Adipose tissue (tissue), 3 donors: ENCODE measurements around the gene TCP11. TPM values are rescaled to one million over a fixed set of nuclear protein-coding genes. Genes with fewer than 3 reads are reported as not detected.

ENCODE experiments used
- H3K27ac ChIP-seq: one replicate; pipeline ENCODE4 v1.5.1; 2013; ENCODE audit warnings: low read depth, low read length
- WGBS, 3 donors: extraction: QIAGEN DNeasy Blood & Tissue Kit; methylation state at CpG; one replicate each; pipeline ENCODE4 v1.1.7; 2013; 5-methylcytosine and 5-hydroxymethylcytosine counted together
- polyA plus RNA-seq, 3 donors: library from polyadenylated mRNA; stranded (reverse); fragments of 200-250 nt; gene quantifications; one replicate each; pipeline ENCODE4 v1.2.3, GENCODE V29; 2013
- donor health status: healthy with polysubstance abuse.
- donor health status: Bipolar disorder and iron deficiency.
- donor health status: healthy.

The TCP11 gene
- polyA plus RNA-seq = under 1 TPM in 1 of 3 donors, not detected in 2; 0.04 TPM

DNA sequence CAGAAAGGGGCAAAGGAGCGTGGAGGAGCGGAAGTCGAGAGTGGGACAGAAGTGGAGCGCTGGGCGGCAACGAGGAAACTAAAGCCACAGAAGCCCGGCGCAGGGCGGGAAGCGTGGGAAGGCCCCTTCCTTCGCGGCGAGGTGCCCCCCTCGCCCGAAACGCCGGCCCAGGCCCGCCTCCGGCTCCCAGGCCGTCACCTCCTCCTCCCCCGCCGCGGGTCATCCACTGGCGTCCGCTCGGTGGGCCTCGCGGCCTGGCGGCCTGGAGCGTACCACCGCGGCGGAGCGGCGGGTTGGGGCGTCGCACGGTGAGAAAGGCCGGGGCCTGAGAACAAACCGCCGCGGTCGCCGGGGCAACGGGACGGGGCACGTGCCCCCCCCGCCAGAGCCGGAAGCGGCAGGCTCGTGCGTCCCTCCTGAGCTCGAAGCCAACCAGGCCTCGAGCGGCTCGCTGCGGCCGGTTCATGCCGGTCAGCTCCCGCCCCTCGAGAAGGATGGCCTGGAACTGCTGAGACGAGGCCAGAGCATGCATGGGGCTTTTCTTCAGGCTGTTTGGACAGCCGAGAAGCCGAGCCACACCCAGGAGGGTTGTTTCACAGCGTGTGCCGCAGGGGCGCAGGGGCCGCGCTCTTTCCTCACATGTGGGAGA is at the start of gene TCP11:
Gene TCP11, minus strand, starts transcription at position 333 of the 649 bp plus-strand sequence. CDS start 469 bp downstream, outside the sequence.
- WGBS, 3 donors = 29 to 39% (median 30%) methylated on average over 59 to 69 of the region's 69 CpGs

DNA sequence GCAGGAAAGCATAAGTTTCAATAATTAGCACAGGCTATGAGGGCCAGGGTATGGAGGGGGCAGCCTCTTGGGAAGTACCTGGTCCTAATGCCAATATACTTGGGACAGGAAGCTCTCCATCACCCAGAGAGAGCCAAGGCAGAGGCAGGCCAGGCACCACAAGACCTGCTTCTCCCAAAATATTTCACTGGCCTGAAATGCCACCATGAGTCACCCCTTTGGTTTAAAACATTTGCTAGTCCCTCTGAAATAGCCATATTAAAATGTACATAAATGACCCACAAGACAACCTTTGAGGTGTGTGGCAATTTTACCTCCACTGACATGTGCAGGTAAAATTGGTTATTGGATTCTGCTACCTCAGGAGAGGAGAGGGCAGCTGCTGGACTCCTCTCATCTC is 49.2 kb upstream of the TCP11 start:
- H3K27ac ChIP-seq = no peak overlapping the region

More for the DNA sequence above, at the start of gene TCP11:
- H3K27ac ChIP-seq = no peak within 1 kb of the TSS

DNA sequence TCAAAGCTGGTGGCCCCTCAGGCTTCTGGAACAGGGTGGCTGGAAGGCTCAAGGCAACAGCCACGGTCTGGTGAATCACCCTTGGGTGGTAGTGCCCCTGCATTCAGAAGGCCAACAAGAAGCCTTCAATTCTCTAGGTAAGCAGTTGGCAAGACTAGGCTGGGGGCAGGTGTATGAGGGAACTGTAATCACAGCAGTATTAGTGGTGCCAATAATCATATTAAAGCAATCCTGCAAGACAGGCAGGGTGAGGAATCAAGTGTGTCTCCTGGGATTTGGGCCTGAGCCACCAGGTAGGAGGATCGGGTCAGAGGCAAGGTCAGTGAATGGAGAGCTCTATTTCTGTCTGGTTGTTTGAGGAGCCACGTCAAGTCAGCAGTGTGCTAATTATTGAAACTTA is 47.7 kb upstream of the TCP11 start:
- no peak overlapping the region for H3K27ac ChIP-seq
- 80 to 91% (median 88%) methylated on average over 3 of the region's 3 CpGs for WGBS, 3 donors

- WGBS, 3 donors = 96 to 99% (median 96%) methylated on average over 2 of the region's 2 CpGs
- no peak overlapping the region for H3K27ac ChIP-seq
Observed at GRCh38 chr6:35186571-35186970, 45.4 kb upstream of the TCP11 start.

GRCh38 chr6:35185971-35186370 is 44.8 kb upstream of the TCP11 start:
- no peak overlapping the region for H3K27ac ChIP-seq
- 56 to 79% (median 73%) methylated on average over 1 of the region's 1 CpG for WGBS, 3 donors

DNA sequence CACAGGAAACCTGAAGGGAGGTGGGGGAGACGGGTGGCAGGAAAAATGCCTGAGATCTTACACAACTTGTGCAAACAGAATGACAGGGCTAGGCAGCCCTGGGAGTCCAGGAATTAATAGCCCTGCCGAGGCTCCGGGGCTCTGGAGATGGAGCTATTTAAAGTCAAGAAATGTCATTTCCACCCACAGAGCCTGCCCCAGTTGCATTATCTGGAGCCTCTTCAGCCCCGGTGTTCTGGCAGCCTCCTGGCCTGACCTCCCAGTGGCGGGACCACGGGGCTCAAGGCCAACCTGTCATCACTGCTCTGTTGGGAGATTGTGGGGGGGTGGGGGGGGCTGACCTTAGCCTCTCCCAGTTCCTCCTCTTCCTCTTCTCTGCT is 44.2 kb upstream of the TCP11 start:
- WGBS, 3 donors = 15 to 24% (median 20%) methylated on average over 6 of the region's 6 CpGs
- no peak overlapping the region for H3K27ac ChIP-seq

- WGBS, 3 donors = 59 to 69% (median 66%) methylated on average over 9 of the region's 9 CpGs
- H3K27ac ChIP-seq = no peak overlapping the region
Observed at GRCh38 chr6:35184580-35185301, 43.6 kb upstream of the TCP11 start.

GRCh38 chr6:35183935-35184334 is 42.8 kb upstream of the TCP11 start:
- H3K27ac ChIP-seq = no peak overlapping the region
- 91 to 97% (median 96%) methylated on average over 2 of the region's 2 CpGs for WGBS, 3 donors

GRCh38 chr6:35183281-35183680 is 42.1 kb upstream of the TCP11 start:
- 95 to 98% (median 98%) methylated on average over 2 of the region's 2 CpGs for whole genome bisulfite sequencing, 3 donors
- H3K27ac ChIP-seq = no peak overlapping the region

DNA sequence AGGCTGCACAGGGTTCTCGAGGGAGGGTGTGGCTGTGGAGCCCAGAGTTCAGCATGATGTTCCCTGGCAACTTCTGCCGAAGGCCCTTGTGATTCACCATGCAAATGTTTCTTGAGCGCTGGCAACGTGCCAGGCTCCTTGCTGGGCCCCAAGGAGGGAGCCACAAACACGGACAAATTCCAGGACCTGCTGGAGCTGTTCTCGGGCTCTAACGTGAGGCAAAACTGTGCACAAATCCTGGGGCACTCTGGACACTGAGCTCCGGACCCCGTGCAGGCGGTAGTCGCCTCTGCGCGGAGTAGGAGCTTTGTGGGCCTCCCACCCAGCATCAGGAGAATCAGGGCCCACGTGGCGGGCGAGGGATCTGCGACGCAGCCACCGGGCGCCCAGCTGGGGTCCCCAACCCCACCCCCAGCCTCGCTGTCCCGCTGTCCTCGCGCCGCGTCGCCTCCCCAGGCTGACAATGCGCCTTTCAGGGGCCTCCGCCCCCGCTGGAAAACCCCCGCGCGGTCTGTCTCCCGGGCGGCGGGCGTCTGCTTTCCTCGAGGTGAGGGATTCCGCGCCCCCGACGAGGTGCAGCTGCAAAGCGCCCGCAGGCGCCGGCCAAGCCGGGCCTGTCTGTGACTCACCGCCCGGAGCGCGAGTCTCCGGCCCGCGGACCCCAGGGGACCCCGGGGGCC is 40.9 kb upstream of the TCP11 start:
- 34 to 39% (median 37%) methylated on average over 53 to 55 of the region's 55 CpGs for WGBS, 3 donors
- no peak overlapping the region for H3K27ac ChIP-seq

DNA sequence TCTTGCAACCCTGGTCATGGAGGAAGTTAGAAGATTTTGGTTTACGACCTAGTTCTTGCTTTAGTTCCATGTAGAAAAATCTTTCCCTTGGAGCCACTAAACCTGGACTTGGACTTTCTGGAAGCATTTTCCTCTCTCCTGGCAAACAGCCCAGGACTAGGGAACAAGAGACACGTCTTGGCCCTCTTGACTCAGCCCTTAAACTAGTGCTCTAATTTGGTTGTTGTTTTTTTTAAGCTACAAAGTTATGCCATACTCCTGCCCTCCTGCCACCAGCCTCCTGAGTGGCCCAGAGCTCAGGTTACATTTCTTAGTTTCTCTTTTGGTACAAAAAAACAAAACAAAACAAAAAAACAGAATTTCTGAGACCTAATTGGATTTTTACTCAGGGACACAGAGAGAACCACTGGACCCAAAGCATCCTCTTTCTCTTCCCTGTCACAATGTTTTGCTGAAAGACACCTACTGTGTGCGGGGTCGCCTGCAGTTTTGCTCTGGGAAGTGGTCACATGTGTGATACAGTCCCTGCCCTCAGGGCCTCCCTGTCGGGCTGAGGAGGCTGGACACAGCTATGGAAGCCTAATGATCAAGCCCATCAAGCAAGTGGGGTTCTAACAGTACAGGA is 40.3 kb upstream of the TCP11 start:
- 59 to 66% (median 65%) methylated on average over 5 of the region's 5 CpGs for WGBS, 3 donors
- H3K27ac ChIP-seq = no peak overlapping the region

- WGBS, 3 donors = 55 to 62% (median 56%) methylated on average over 2 of the region's 2 CpGs
- H3K27ac ChIP-seq = no peak overlapping the region
Observed at GRCh38 chr6:35179901-35180535, 38.9 kb upstream of the TCP11 start.

- no peak overlapping the region for H3K27ac ChIP-seq
- 79 to 88% (median 86%) methylated on average over 5 of the region's 5 CpGs for WGBS, 3 donors
Observed at GRCh38 chr6:35178932-35179832, 38.0 kb upstream of the TCP11 start.

DNA sequence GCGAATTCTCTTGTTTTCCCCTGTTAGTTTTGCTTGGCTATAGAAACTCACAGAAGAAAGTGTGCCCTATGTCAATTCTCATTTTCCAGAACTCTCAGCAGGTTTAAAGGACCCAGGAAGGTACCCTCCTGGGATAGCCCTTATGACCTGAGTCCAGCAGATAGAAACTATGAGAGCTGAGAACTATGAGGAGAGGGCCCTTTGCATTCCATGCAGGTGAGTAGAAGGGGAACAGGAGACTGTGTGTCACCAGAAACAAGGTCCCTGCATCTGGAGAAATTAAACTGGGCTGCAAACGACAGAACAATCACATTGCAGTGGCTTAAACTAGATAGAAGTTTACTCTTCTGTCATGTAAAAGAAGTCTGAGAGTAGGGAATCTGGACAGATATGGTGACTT is 36.9 kb upstream of the TCP11 start:
- WGBS, 3 donors = 79 to 93% (median 89%) methylated on average over 2 of the region's 2 CpGs
- no peak overlapping the region for H3K27ac ChIP-seq

- 63 to 84% (median 68%) methylated on average over 2 of the region's 2 CpGs for WGBS, 3 donors
- no peak overlapping the region for H3K27ac ChIP-seq
Observed at GRCh38 chr6:35177596-35177995, 36.5 kb upstream of the TCP11 start.

- no peak overlapping the region for H3K27ac ChIP-seq
- 75 to 79% (median 77%) methylated on average over 3 of the region's 3 CpGs for WGBS, 3 donors
Observed at GRCh38 chr6:35177157-35177556, 36.0 kb upstream of the TCP11 start.

DNA sequence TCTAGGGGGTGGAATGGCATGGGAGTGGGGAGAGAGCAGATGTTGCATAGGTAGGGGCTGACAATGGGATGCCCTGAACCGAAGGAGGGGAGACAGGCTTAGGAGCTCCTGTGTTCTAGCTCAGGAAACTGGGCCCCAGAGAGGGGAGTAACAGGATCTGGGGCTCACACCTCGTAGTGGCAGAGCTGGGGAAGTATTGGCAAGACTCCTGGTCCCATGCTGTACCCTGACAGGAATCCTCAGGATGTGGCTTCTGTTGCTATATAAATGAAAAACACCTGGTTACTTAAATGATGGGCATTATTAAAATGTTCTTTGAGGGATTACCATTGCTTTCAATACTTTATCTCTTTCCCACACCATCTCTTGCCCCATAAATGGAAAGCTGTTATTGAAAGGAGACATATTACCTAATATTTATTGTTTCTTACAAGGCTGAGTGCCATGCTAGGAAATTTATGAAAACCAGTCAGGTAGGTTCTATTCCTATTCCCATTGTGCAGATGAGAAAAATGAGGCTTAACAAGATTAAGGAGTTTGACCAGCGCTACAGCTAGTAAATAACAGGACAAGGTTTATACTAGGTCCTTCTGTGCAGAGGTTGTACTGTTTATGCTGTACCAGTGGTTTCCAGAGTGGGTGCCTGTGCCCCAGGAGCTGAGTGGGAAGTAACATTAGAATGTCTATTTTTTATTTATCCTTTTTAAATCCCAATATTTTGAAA is 35.3 kb upstream of the TCP11 start:
- H3K27ac ChIP-seq = no peak overlapping the region
- 58 to 67% (median 59%) methylated on average over 3 of the region's 3 CpGs for WGBS, 3 donors
